Stimulated activated naive CD8-positive, alpha-beta T cell treated with anti-CD3 and anti-CD28 coated beads, Interleukin-15, Interleukin-2, amounts not matched to agents 100 ng/mL and 50 ng/mL, for 24 hours (primary cell): Measurements from ENCODE around the gene ZBTB47.
A peak's percentile ranks its signal among the peaks of the same experiment; 100 is the strongest.

Source experiments
- H3K27ac Mint-ChIP-seq: one replicate; pipeline ENCODE4 v1.8.0; 2021; ENCODE audit warnings: mild to moderate bottlenecking, mixed read lengths
- H3K27me3 Mint-ChIP-seq: one replicate; pipeline ENCODE4 v1.8.0; 2021; ENCODE audit warnings: mixed read lengths
- H3K36me3 Mint-ChIP-seq: one replicate; pipeline ENCODE4 v1.8.0; 2021; ENCODE audit warnings: low read depth, mixed read lengths
- H3K4me1 Mint-ChIP-seq: one replicate; pipeline ENCODE4 v1.8.0; 2021; ENCODE audit warnings: low read depth, mixed read lengths
- H3K4me3 Mint-ChIP-seq: one replicate; pipeline ENCODE4 v1.8.0; 2021; ENCODE audit warnings: mild to moderate bottlenecking, mixed read lengths
- H3K9me3 Mint-ChIP-seq: one replicate; pipeline ENCODE4 v1.8.0; 2021; ENCODE audit warnings: mixed read lengths

The ZBTB47 gene

DNA sequence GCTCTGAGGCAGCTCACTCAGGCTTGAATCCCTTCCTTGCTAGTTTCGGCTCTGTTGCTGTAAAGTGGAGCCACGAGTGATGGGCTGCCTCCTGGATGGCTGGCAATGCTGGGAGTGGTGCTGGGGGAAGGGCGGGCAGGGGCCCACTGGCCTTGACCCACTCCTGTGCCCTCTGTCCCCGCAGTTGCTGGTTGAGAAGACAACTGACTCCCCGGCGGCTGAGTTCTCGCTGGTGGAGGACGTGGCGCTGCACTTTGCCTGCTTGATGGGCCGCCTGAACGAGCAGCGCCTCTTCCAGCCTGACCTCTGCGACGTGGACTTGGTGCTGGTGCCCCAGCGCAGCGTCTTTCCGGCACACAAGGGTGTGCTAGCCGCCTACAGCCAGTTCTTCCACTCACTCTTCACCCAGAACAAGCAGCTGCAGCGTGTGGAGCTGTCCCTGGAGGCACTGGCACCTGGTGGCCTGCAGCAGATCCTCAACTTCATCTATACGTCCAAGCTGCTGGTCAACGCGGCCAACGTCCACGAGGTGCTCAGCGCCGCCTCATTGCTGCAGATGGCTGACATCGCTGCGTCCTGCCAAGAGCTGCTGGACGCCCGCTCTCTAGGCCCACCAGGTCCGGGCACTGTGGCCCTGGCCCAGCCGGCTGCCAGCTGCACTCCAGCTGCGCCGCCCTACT lies 4.7 kb downstream of the ZBTB47 start:
- H3K4me1 Mint-ChIP-seq = peaks cover 6% of the 10 kb centered on the region
- H3K4me3 Mint-ChIP-seq = no peak overlapping the region
- no peaks in the 10 kb centered on the region for H3K36me3 Mint-ChIP-seq
- H3K9me3 Mint-ChIP-seq = no peaks in the 10 kb centered on the region
- H3K27me3 Mint-ChIP-seq = no peaks in the 10 kb centered on the region
- H3K27ac Mint-ChIP-seq = no peak overlapping the region

DNA sequence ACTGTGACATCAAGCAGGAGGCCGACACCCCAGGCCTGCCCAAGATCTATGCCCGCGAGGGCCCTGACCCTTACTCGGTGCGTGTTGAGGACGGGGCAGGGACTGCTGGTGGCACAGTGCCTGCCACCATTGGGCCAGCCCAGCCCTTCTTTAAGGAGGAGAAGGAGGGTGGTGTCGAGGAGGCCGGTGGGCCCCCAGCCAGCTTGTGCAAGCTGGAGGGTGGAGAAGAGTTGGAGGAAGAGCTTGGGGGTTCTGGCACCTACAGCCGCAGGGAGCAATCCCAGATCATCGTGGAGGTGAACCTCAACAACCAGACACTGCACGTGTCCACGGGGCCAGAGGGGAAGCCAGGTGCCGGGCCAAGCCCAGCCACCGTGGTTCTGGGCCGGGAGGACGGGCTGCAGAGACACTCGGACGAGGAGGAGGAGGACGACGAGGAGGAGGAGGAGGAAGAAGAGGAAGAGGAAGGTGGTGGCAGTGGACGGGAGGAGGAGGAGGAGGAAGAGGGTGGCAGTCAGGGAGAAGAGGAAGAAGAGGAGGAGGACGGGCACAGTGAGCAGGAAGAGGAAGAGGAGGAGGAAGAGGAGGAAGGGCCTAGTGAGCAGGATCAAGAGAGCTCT lies 5.4 kb downstream of the ZBTB47 start:
- Mint-ChIP-seq H3K27me3 (no peaks in the 10 kb centered on the region), H3K4me1 (peaks cover under 1% of the 10 kb centered on the region), H3K9me3 (no peaks in the 10 kb centered on the region), H3K36me3 (no peaks in the 10 kb centered on the region), H3K27ac (no peak overlapping the region), H3K4me3 (no peak overlapping the region)

DNA sequence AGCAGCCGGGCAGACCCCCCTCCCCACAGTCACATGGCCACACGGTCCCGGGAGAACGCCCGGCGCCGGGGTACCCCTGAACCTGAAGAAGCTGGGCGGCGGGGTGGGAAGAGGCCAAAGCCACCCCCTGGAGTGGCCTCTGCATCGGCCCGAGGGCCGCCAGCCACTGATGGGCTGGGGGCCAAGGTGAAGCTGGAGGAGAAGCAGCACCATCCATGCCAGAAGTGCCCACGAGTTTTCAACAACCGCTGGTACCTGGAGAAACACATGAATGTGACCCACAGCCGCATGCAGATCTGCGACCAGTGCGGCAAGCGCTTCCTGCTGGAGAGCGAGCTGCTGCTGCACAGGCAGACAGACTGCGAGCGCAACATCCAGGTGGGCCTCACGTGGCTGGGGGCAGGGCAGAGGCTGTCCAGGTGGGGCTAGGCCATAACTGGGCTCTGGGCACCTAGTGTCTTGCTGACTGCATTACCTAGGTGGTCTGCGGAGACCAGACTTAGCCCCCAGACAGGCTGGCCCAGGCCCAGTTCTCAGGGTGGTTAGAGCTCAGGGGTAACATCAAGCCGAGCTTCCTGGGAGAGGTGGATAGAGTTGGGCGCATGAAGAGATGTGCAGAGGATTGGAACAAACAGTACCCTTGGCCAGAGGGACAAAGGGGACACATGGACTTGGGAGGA lies 6.1 kb downstream of the ZBTB47 start:
- no peak overlapping the region for H3K4me3 Mint-ChIP-seq
- H3K9me3 Mint-ChIP-seq = no peaks in the 10 kb centered on the region
- H3K36me3 Mint-ChIP-seq = no peaks in the 10 kb centered on the region
- H3K27me3 Mint-ChIP-seq = no peaks in the 10 kb centered on the region
- H3K27ac Mint-ChIP-seq = peak overlapping the region; percentile 13
- H3K4me1 Mint-ChIP-seq = no peaks in the 10 kb centered on the region

DNA sequence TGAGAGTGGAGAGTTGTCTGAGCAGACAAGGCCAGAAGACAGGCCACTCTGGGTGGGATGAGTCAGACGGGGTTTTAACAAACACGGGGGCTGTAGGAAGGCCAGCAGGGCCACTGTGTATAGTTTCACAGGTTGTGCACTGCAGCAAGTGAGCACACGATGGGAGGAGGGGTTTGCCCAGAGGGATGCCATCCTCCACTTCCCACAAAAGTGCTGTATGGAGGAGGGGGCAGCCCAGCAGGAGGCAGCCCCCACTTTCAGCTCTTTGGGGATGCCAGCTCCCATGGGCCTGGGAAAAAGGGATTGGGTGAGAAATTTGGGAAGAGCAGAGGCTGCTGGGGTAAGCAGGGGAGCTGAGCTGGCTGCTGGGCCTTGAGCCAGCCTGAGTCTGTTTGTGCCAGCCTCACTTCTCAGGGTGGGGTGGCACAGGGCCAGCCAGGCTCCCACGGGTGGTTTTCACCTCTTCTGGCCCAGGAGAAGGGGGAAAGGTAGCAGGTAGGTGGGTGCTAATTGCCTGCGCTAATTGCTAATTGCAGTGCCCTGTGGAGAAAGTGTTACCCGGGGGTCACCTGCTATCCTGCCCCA lies 6.7 kb downstream of the ZBTB47 start:
- peak overlapping the region; percentile 13 for H3K27ac Mint-ChIP-seq
- H3K4me3 Mint-ChIP-seq = no peak overlapping the region
- no peaks in the 10 kb centered on the region for H3K4me1 Mint-ChIP-seq
- no peaks in the 10 kb centered on the region for H3K36me3 Mint-ChIP-seq
- no peaks in the 10 kb centered on the region for H3K27me3 Mint-ChIP-seq
- H3K9me3 Mint-ChIP-seq = no peaks in the 10 kb centered on the region

DNA sequence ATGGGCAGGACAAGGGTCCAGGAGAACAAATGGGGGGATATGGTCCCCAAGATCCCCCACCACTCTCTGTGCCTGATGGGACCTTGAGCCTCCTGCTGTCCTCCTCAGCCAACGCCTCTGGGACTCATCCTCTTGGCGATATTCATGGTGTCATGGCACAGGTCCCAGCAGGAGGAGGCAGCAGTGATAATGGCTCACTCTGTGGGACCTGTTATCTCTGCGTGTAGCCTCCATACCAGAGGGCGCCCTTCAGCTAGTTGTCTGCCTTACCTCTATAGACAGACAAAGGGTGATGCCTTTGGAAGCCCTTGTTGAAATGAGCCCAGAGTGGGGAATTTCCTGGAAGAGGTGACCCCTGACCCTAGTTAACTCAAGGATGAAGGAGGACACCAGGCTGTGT lies 7.4 kb downstream of the ZBTB47 start:
- H3K36me3 Mint-ChIP-seq = no peaks in the 10 kb centered on the region
- no peak overlapping the region for H3K27ac Mint-ChIP-seq

GRCh38 chr3:42661593-42662022 lies 8.1 kb downstream of the ZBTB47 start:
- Mint-ChIP-seq H3K4me1 (no peaks in the 10 kb centered on the region), H3K4me3 (no peak overlapping the region), H3K36me3 (no peaks in the 10 kb centered on the region), H3K9me3 (no peaks in the 10 kb centered on the region), H3K27ac (no peak overlapping the region), H3K27me3 (no peaks in the 10 kb centered on the region)

More for the DNA sequence above, 7.4 kb downstream of the ZBTB47 start:
- Mint-ChIP-seq H3K4me1 (no peaks in the 10 kb centered on the region), H3K9me3 (no peaks in the 10 kb centered on the region), H3K4me3 (no peak overlapping the region), H3K27me3 (no peaks in the 10 kb centered on the region)

DNA sequence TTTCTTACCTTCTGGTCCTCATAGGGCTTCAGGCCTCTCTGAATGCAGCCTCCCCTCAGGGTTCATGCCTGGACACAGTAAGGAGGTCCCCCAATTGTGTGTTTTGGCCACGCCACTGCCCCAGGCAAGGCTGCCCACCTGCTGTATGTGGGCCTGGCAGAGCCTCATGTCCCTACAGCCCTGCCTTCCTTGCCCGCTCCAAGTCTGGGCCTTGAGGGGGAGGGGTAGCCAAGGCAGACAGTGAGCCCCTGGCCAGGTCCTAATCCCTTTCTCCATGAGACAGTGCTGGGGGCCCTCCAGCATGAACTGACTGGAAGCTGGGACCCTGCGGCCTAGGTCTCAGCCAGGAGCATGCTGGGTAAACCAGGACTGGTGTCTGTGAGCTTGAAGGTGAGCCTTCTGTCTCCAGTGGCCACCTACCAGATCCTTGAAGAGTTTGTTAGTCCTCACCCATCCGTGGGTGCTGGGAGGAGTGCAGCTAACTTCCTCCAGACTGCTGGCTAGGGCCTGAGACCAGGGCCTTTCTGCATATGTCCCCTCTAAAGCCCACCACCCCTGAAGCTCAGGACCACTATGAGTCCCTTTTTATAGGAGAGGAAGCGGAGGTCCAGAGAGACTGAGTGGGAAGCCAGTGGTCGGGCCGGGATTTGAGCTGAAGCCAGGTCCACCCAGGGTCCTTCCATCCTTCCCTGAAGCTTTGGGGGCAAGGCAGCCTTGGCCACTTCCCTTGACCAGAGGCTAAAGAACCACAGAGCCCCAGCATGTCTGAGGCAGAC lies 8.7 kb downstream of the ZBTB47 start:
- Mint-ChIP-seq H3K4me1 (no peaks in the 10 kb centered on the region), H3K27ac (no peak overlapping the region), H3K9me3 (no peaks in the 10 kb centered on the region), H3K36me3 (no peaks in the 10 kb centered on the region), H3K4me3 (no peak overlapping the region), H3K27me3 (no peaks in the 10 kb centered on the region)

DNA sequence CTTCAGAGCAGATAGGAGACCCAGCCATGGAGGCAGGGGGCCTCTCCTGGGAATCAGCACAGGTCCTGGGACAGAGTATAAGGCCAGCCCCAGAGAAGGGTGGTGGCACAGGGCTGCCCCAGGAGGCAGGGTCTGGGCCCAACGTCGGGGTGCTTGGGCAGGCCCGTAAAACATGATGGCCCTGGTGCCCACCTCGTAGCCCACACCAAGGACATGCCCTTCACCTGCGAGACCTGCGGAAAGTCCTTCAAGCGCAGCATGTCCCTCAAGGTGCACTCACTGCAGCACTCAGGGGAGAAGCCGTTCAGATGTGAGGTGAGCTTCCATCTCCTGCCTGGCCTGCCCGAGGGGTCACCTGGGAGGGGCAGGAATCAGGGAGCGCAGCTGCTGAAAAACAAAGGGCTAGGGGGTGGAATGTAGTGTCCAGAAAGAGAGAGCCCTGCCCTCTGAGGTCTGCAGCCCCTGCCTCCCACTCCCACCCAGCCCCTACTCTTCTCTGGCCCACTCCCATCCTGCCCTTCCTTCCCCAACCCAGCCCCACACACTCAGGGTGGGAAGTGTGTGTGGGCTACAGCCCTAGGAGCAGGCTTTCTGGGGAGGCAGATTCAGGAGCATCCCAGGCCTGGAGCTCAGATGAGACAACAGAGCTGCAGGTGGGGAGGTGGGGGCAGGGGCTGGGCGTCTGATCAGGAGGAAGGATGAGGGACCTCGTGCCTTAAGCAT lies 9.5 kb downstream of the ZBTB47 start:
- H3K36me3 Mint-ChIP-seq = no peaks in the 10 kb centered on the region
- no peak overlapping the region for H3K4me3 Mint-ChIP-seq
- H3K27me3 Mint-ChIP-seq = no peaks in the 10 kb centered on the region
- H3K4me1 Mint-ChIP-seq = no peaks in the 10 kb centered on the region
- H3K9me3 Mint-ChIP-seq = no peaks in the 10 kb centered on the region
- no peak overlapping the region for H3K27ac Mint-ChIP-seq

DNA sequence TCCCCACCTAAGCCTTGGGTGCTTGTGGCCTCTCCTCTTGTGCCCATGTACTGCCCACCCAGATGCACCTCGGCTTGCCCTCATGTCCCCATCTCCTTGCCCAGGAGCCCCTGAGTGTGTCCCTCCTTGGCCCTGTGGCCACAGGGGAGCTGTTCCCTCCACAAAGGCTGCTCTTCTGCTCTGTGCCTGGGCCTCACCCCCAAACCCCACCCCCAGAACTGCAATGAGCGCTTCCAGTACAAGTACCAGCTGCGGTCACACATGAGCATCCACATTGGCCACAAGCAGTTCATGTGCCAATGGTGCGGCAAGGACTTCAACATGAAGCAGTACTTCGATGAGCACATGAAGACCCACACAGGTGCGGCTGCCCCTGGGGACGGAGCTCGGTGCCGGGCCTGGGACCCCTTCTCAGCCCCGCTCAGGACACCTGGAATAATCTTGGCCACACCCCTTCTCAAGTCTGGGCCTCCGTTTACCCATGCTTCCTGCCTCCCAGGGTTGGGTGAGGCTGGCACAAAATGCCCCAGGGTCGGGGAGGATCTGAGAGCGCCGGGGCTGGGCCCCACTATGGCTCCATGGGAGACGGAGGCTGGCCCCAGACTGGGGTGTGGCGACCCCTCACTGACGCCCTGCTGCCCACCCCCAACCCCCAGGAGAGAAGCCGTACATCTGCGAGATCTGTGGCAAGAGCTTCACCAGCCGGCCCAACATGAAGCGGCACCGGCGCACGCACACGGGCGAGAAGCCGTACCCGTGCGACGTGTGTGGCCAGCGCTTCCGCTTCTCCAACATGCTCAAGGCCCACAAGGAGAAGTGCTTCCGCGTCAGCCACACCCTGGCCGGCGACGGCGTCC lies 10.3 kb downstream of the ZBTB47 start:
- Mint-ChIP-seq H3K27me3 (no peaks in the 10 kb centered on the region), H3K27ac (no peak overlapping the region), H3K4me1 (no peaks in the 10 kb centered on the region), H3K36me3 (no peaks in the 10 kb centered on the region), H3K9me3 (no peaks in the 10 kb centered on the region), H3K4me3 (no peak overlapping the region)

DNA sequence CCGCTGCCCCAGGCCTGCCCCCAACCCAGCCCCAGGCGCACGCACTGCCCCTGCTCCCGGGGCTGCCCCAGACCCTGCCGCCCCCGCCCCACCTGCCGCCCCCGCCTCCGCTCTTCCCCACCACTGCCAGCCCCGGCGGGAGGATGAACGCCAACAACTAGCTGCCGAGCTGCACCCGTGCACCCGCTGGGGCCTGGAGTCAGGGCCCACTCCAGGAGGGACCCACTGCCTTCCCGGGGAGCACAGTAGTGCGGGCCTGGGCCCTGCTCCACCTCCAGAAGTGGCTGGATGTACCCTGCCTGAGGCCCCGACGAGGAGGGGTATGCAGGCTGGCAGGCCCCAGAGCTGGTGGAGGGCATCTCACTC lies 10.9 kb downstream of the ZBTB47 start:
- H3K4me1 Mint-ChIP-seq = no peaks in the 10 kb centered on the region
- no peaks in the 10 kb centered on the region for H3K9me3 Mint-ChIP-seq
- no peaks in the 10 kb centered on the region for H3K27me3 Mint-ChIP-seq
- H3K4me3 Mint-ChIP-seq = no peak overlapping the region
- no peaks in the 10 kb centered on the region for H3K36me3 Mint-ChIP-seq
- no peak overlapping the region for H3K27ac Mint-ChIP-seq

- Mint-ChIP-seq H3K27me3 (no peaks in the 10 kb centered on the region), H3K4me3 (no peak overlapping the region), H3K27ac (no peak overlapping the region), H3K4me1 (no peaks in the 10 kb centered on the region), H3K36me3 (no peaks in the 10 kb centered on the region), H3K9me3 (no peaks in the 10 kb centered on the region)
Measured at GRCh38 chr3:42665050-42665878, 11.8 kb downstream of the ZBTB47 start.

DNA sequence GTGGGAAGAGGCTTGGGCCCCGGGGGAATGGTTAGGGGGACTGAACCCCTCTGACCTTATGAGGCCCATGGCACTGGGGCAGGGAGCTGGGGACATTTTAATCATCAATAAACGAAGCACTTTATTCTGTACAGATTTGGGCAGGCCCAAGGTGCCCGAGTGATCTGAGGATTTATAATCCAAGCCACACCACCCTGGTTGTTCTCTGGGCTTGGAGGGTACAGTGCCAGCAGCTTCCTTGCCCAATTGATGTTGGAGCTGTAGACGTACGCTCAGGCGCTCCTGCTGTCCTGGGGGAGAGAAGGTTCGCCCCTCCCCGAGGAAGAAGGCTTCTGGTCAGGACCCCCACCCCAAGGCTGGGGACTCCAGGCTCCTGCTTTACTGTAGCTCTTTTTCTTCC lies 12.5 kb downstream of the ZBTB47 start:
- H3K4me3 Mint-ChIP-seq = no peak overlapping the region
- no peaks in the 10 kb centered on the region for H3K4me1 Mint-ChIP-seq
- no peaks in the 10 kb centered on the region for H3K36me3 Mint-ChIP-seq
- no peaks in the 10 kb centered on the region for H3K9me3 Mint-ChIP-seq
- H3K27me3 Mint-ChIP-seq = no peaks in the 10 kb centered on the region
- no peak overlapping the region for H3K27ac Mint-ChIP-seq

- Mint-ChIP-seq H3K4me1 (no peaks in the 10 kb centered on the region), H3K36me3 (no peaks in the 10 kb centered on the region), H3K4me3 (no peak overlapping the region), H3K27me3 (no peaks in the 10 kb centered on the region), H3K27ac (no peak overlapping the region), H3K9me3 (no peaks in the 10 kb centered on the region)
Measured at GRCh38 chr3:42666577-42666998, 13.1 kb downstream of the ZBTB47 start.
